Ureter (tissue), 1 donor: ENCODE data around the gene IGF1R. TPM values are rescaled to one million over a fixed set of nuclear protein-coding genes. Genes with fewer than 3 reads are reported as not detected.

Experiments used
- DNase-seq: peaks from one replicate; pipeline ENCODE4 v3.0.0-alpha.2; 2020; ENCODE audit warnings: low spot score
- total RNA-seq: library from RNA; stranded (reverse); gene quantifications from one replicate; pipeline ENCODE4 v1.2.4, GENCODE V29; 2023
- donor health status: DM: yes; HTN: yes; CAD: no.

Gene IGF1R
- total RNA-seq, 1 donor from 2014 or later = 88.6 TPM

GRCh38 chr15:98705070-98705469 is 56.7 kb downstream of the IGF1R start:
- no peak for DNase-seq

DNA sequence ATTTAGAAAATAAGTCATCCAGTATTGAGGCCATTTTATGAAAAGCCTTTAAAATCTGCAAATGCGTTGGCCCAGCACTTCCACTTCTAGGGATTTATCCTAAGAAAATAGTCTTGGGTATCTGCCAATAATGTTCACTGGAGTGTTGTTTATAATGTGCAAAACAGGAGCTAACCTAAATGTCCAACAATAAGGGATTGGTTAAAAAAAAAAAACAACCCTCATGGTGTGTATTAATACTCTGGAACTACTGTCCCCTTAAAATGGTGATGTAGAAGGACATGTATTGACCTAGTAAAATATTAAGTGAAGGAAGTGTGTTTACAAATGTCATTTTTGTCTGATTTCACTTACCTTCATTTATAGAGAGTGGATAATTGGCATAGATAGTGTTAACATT is 58.0 kb downstream of the IGF1R start:
- no peak for DNase-seq

DNA sequence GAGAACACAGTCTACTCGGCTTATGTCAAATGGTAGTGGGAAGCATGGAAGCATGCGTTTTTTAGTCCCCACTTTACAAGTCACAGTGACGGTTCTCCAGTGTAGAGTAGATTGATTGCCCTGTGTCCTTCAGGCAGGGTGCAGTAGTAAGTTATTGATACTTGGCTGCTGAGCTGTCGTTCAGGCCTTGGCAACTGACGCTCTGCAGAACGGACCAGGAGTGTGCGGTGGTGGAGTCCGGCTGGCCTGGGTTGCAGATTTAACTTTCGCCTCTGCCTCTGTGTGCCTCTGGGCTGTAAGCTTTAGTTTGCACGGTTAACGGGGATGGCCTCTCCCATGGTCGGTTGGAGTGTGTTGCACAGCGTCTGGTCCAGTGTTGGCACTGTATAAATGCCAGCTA is 58.6 kb downstream of the IGF1R start:
- no peak for DNase-seq

GRCh38 chr15:98708037-98708590 is 59.8 kb downstream of the IGF1R start:
- DNase-seq = no peak

- no peak for DNase-seq
These were observed 63.5 kb downstream of the IGF1R start for GRCh38 chr15:98711810-98712209.

DNA sequence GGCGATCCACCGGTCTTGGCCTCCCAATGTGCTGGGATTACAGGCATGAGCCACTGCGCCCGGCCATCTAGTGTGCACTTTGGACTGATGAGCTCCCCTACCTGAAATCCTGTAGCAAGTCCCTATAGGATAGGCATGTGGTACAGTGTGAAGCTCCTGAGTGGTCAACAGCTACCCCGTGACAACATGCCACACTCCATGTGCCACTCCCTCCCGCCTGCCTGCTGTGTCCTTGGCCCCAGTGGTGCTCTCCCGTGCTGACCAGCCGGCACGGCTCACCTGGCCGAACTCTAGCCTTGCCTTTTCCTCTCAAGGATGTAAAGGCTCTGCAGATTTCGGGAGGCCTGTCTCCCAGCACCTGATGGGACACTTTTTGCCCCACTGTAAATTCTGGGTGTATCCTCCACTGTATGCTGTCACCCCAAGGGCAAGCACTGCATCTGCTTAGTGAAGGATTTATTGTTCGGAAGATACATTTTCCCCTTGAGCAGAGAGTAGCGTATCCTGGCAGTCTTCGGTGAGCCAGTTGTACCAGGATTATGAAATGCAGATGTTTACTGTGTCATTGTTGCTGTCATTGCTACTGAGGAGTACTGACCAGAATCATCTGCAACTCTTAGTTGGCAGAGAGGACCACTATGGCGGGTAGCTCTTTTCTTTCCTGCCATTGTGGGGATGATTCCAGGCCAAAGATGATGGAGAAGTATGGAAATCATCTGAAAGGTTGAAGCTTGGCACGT is 64.7 kb downstream of the IGF1R start:
- DNase-seq = no peak

DNA sequence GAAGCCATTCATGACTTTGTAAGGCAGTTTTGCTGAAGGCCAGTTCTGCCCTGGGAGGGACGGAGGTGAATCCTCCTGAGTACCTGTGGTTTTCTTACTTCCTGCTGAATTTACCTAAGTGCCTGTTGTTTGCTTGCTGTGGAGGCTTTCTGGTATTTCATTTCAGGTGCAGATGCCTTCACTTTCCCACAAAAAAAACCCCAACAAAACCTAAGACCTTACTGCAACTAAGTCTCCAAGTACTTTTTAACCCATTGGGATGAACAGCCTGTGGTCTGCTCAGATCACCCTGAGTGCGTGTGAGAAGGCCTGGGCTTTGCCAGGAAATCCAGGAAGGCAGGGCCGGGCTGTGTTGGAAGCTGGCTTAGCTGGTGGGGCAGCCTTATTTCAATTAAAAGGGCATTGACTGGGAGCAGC is 65.3 kb downstream of the IGF1R start:
- DNase-seq = peak; percentile 53

GRCh38 chr15:98714922-98715321 is 66.6 kb downstream of the IGF1R start:
- DNase-seq = no peak

GRCh38 chr15:98715401-98715800 is 67.1 kb downstream of the IGF1R start:
- DNase-seq = no peak

GRCh38 chr15:98715890-98716443 is 67.6 kb downstream of the IGF1R start:
- no peak for DNase-seq

DNA sequence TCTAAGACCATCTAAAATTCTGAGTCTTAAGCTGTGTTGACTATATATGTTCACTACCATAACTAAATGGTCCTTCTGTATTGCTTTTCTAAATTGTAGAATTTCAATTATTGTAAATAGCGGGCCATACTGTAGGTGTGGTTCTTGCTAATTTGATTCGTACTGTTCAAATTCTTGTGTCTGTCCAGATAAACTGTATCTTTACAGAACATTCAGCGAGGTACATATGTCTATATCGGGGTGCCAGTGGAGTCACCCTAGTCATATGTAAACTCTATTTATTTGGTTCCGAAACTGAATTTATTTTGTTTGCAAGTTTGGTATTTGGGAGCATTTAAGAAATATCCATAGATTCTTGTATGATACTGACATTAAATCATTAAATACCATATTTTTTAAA is 69.0 kb downstream of the IGF1R start:
- DNase-seq = no peak

GRCh38 chr15:98717942-98718341 is 69.6 kb downstream of the IGF1R start:
- DNase-seq = no peak

- DNase-seq = no peak
These were observed 70.2 kb downstream of the IGF1R start for GRCh38 chr15:98718426-98719136.

GRCh38 chr15:98719137-98719740 is 70.9 kb downstream of the IGF1R start:
- no peak for DNase-seq

DNA sequence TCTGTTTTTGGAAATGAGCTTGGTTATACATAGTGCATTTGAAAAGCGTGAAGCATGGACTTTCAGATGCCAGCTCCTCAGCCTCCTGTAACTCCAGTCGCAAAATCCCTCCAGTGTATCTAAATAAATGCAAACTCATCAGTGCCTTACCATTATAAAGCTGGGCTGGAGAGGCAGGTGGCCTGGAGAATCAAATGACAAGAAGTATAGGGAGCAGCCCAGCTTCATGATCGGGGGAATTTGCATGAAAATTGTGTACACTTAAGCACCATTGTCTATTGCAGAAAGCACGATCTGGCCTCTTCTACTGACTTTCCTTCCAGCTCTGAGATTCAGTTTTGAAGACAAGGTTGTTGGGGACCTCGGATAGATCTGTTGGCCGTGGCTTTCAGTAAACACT is 71.7 kb downstream of the IGF1R start:
- DNase-seq = no peak

DNA sequence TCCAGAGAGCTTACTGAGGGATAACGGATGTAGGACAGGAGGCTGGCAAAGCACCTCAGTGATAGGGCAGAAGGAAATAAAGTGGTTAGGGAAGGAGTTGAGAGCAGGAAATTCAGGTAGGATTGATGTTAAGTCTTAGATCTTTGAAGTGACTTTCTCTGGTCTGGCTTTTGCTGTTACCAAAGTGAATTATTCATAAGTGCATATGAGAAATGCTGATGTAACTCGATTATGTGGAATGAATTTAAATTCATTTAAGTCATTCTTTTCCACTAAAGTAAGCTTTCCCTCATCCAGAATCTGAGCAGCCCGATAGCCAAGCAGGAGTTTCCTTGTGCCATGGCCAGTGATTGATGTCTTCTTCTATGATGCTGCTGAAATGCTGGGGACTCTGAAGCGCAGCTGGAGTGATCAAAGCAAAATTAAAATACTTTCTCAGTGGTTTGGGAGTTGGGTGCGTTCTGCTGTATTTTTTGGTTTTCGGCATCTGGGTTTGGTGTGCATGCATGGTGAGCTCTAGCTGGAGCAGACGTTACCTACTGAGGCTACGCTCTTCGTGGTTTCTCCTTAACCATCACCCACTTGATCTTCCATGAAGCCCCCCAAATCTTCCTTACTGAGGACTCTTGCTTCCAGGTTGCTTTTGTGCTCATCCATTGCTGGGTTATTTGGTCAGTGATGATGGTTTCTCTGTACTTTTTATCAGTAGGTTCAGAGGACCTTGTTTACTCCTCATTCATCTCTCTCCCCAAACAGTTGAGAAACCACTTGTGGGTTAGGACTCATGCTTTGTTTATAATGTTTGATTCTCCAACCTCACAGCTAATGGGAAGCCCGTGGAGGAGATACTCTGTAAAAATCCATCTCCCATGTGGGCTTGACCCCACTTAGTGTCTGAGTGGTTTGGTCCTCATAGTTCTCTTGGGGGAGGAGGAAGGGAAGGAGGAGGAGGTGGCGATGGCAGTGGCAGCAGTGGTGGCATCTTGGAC is 72.5 kb downstream of the IGF1R start:
- DNase-seq = no peak

- DNase-seq = no peak
These were observed 73.9 kb downstream of the IGF1R start for GRCh38 chr15:98722209-98722608.

DNA sequence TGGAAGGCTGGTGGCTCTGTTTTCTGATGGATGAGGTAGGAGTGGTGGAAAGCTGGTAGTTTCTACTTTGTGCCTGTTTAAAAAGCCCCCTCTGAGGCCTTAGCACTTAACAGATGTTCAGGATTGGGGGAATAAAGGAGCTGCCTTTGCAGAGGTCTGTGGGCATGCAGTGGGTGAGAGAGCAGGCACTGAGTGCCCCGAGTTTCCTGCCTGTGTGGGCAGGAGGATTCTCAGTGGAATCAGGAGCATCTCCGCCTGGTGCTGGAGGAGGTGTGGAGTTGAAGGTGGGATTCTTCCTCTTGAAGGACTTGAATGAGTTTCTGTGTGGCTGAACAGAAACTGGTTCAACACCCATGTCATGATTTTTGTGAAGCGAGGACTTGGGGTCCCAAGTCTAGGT is 74.3 kb downstream of the IGF1R start:
- DNase-seq = no peak

GRCh38 chr15:98723195-98723594 is 74.9 kb downstream of the IGF1R start:
- DNase-seq = no peak

GRCh38 chr15:98724048-98724447 is 75.7 kb downstream of the IGF1R start:
- no peak for DNase-seq

GRCh38 chr15:98724494-98724893 is 76.2 kb downstream of the IGF1R start:
- no peak for DNase-seq
